GM10266 (cell line): ENCODE results near the gene LRP1B.

Experiments
- DNase-seq: peaks from one replicate; pipeline ENCODE4 v3.0.0; 2012; ENCODE audit errors: extremely low spot score
- TF ChIP-seq, protein P1 (sequence below): IDR thresholded peaks from 2 replicates; pipeline ENCODE4 v1.5.1; 2012; ENCODE audit warnings: mild to moderate bottlenecking, low read depth; ENCODE audit not compliant: control insufficient read depth, insufficient read depth; ENCODE audit errors: missing control alignments

The LRP1B gene

DNA sequence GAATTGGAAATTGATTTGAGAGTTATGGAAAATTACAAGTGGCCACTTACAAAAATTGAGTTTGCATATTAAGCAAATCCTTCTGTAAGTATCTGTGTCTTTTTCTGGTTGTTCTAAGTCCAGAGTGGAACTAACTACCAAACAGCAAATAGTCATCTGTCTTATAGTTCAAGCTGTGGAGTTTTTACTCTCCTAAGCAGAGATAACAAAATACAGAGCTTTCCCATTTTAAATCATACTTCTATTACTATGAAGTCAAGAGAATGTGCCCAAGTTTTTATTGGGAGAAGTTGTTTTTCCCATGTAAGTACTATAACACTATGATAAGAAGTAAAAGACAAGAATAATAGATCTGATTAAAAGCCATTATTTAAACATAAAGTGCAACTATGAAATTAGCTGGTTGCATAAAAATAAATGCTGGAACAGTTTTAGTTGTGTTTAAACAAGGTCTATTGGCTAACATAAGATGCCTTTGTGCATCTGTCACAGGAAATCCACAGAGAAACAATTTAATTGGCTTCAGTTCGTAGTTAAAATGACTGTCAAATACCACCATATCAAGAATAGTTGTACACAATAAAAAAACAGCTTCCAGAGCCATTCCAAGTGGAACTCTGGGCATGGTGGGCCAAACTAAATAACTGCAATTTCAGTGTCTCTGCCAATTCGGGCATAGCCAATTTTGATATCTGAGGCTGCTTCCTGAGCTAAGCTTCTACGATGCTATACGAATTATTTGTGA is 1883.2 kb downstream of the LRP1B start:
- DNase-seq = no peak
- TF ChIP-seq, protein P1, sequence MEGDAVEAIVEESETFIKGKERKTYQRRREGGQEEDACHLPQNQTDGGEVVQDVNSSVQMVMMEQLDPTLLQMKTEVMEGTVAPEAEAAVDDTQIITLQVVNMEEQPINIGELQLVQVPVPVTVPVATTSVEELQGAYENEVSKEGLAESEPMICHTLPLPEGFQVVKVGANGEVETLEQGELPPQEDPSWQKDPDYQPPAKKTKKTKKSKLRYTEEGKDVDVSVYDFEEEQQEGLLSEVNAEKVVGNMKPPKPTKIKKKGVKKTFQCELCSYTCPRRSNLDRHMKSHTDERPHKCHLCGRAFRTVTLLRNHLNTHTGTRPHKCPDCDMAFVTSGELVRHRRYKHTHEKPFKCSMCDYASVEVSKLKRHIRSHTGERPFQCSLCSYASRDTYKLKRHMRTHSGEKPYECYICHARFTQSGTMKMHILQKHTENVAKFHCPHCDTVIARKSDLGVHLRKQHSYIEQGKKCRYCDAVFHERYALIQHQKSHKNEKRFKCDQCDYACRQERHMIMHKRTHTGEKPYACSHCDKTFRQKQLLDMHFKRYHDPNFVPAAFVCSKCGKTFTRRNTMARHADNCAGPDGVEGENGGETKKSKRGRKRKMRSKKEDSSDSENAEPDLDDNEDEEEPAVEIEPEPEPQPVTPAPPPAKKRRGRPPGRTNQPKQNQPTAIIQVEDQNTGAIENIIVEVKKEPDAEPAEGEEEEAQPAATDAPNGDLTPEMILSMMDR = no peak

DNA sequence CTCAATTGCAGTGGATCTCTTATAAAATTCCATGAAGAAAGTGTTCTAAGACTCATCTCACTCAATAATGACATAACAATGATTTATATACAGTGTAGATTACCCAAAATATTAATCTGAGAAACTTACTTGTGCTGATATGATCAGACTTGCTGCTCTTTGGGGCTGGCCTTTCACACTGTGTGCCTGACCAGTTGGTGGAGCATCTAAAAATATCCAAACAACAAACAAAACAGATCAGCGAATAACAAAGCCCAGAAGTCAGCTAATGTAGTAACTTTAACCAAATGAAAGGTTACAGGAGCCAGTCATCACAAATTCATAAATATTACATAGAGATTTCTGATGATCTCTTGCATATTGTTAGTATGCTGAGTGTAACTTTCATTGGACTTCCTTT is 1883.9 kb downstream of the LRP1B start:
- TF ChIP-seq, protein P1 = no peak

DNA sequence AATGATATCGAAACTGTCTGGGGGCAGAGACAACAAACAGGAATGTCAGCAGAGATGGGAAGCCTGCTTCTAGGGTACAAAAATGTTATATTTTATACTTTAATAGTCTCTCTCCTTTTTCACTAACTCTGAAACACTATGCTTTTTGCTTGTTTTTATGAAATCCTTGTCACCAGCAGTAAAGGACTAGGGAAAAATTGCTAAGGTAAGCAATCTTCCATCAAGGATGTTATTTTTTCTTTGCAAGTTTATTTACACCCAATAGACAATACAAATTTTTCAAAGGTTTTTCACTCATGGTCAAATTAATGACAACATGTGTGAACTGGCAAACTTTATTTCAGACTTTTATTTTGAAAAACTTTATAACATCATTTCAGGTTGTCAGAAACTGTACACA is 1884.8 kb downstream of the LRP1B start:
- TF ChIP-seq, protein P1 = no peak
- DNase-seq = no peak

More for the DNA sequence above, 1883.9 kb downstream of the LRP1B start:
- DNase-seq = no peak

DNA sequence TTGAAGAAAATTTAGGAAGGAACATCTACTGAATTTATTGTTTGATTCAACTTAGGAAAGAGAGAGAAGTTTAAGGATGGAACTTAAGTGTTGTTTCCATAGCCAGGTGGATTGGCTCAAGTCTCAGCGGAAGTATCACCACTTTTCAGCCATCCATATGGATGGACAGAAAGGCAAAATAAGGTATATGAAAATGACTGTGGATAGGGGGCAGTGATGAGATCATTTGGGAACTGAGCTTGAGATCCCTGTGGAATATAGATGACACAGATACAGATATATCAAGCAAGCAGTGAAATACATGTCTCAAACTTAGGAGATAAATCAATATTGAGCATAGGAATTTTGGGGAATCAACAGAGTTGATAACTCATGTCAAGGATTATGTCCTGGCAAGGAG is 1887.9 kb downstream of the LRP1B start:
- TF ChIP-seq, protein P1 = no peak
- no peak for DNase-seq

DNA sequence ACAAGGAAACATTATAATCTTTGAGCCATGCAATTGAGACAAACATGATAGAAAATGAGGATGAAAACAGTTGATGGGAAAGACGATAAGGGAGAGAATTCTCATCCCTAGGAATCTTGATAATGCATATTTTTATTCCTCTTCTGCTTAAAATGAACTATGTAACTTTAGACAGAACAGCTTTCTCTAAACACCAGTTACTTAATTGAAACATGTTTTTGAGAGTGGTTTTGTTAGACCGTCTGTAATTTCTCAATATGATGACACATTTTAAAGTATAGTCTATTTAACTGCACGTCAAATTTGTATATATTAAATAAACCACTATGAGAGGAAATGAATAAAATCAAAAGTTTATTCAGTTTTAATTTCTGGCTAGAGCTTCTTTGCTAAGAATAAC is 1896.7 kb downstream of the LRP1B start:
- no peak for DNase-seq
- TF ChIP-seq, protein P1 = no peak

DNA sequence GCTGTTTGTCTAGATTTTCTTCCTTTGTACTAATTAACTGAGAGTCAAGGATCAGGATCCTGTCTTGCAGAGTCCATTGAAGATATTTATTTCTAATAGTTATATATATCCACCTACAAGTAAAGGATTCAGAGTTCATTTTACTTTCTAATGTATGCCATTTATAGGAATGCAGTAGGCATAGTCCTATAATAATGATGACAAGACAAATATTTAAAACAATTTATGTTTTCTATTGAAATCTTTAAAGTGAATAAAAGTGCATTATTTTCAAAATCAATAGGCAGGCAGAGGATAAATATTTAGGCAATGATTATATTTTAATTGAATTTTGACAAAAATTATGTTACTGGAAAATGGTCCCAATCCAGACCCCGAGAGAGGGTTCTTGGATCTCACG is 1919.9 kb downstream of the LRP1B start:
- DNase-seq = no peak
- TF ChIP-seq, protein P1 = no peak

DNA sequence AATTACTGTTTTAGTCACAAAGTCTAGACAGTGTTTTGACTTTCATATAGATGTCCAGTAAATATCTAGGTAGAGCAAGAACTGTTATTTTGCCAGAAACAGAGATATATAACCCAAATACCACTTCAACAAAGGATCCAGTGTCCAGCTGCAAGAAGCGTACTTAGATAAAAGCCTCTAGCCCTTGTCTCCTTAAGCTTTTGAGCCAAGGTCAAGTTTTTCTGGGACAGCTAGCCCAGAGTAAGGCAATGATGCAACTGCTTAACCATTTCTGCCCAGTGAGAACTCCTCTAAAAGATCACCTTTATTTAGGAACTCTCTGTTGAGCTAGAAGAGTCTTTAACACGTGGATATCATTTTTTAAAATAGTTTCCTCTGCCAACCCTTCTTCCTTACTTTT is 1925.7 kb downstream of the LRP1B start:
- TF ChIP-seq, protein P1 = no peak
- no peak for DNase-seq
